Right lobe of liver (tissue), 6 donors: ENCODE measurements around the gene TFF3. TPM values are rescaled to one million over a fixed set of nuclear protein-coding genes. Genes with fewer than 3 reads are reported as not detected.

Source experiments
- ATAC-seq, 4 donors: fragments of 200-7000 bp; cut with Tn5 transposase; one replicate each; pipeline ENCODE4 v1.9.1; 2020; ENCODE audit warnings: mild to moderate bottlenecking in 4 of 4, moderate library complexity in 4 of 4
- DNase-seq, 3 donors: peaks; one replicate each; pipeline ENCODE4 v3.0.0-alpha.2; 2020
- H3K27ac ChIP-seq, 3 donors: fragments of 200-600 bp; one replicate each; pipeline ENCODE4 v1.8.0; 2022
- H3K27me3 ChIP-seq, 2 donors: fragments of 200-600 bp; one replicate each; pipeline ENCODE4 v1.8.0; 2022
- H3K36me3 ChIP-seq, 4 donors: fragments of 200-600 bp; sonication (generic) in 1 of 4; one replicate each; pipeline versions ENCODE4 v1.5.1 to v1.8.0; 2017 to 2022; ENCODE audit warnings: control low read depth in 1 of 4
- H3K4me1 ChIP-seq, 4 donors: fragments of 200-600 bp; sonication (generic) in 1 of 4; one replicate each; pipeline versions ENCODE4 v1.5.1 to v1.8.0; 2017 to 2022; ENCODE audit warnings: control low read depth in 1 of 4
- H3K4me3 ChIP-seq, 3 donors: fragments of 200-600 bp; one replicate each; pipeline ENCODE4 v1.8.0; 2022
- H3K9me3 ChIP-seq, 4 donors: fragments of 200-600 bp; sonication (generic) in 1 of 4; one replicate each; pipeline versions ENCODE4 v1.5.1 to v1.8.0; 2017 to 2022; ENCODE audit warnings: control low read depth in 1 of 4
- CTCF ChIP-seq, 4 donors: fragments of 200-600 bp in 3 of 4; fragments of 450-650 bp in 1 of 4; IDR thresholded peaks; one replicate each; pipeline versions ENCODE4 v1.5.1 to v1.8.0; 2016 to 2022; ENCODE audit warnings: antibody characterized with exemption in 4 of 4, mild to moderate bottlenecking in 2 of 4
- POLR2A ChIP-seq: fragments of 450-650 bp; IDR thresholded peaks from one replicate; pipeline ENCODE4 v1.6.1; 2017; ENCODE audit warnings: antibody characterized with exemption, mild to moderate bottlenecking
- WGBS: methylation state at CpG from one replicate; pipeline ENCODE4 v1.1.6; 2018; ENCODE audit warnings: low coverage, low lambda C conversion rate; ENCODE audit not compliant: insufficient coverage; ENCODE audit errors: missing lambda C conversion rate; 5-methylcytosine and 5-hydroxymethylcytosine counted together
- intact Hi-C, 2 donors: fragments of 100-400 bp; cut with DNase I; formaldehyde crosslinking; loops; one replicate each; pipeline versions ENCODE4 v1.11.2 to v1.14.1; 2022
- total RNA-seq, 6 experiments: library from RNA; depleted of rRNA in 2 of 6; stranded (reverse); fragments of >200 nt in 2 of 6; fragmentation: NEBNext Ultra II Directional in 3 of 6; extraction: Animal tissue kit (Norgen Biotek cat#: 25700) in 3 of 6; gene quantifications; one replicate each; pipeline versions ENCODE4 v1.1.0 to v1.2.4, GENCODE V29; 2016 to 2023
- donor health status: DM: no; HTN: yes; CAD: no.
- donor health status: DM: no; HTN: no; CAD: no.
- donor health status: DM: no; HTN: no; CAD: no.
- donor health status: DM: no; HTN: yes; CAD: no.
- donor health status: DM: no; HTN: yes; CAD: no.

Gene TFF3
- total RNA-seq, 6 experiments from 2014 or later: 0.88 to 6.8 (median 2.5) TPM

DNA sequence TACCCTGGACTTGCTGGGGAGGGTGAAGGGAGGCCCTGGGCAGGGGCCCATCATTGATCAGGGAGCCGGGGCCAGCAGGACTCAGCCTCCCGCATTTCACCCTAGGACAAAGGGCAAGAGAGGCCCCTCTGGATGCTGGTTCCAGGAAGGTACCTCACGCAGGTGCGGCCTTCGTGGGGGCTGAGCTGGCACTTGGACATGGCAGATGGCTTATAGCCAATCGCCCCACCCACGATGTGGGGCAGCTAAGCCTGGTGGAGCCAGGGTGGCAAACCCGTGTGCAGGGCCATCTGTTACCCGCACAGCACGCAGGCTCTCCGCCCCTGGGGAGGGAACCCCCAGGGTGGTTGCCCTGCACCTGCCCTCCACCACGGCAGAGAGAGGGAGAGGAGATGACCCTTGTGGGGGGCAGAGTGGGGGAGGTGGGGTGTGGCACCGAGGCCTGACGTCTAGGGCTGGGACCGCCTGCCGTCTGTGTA lies 2.5 kb downstream of the TFF3 start:
- H3K27me3 ChIP-seq: peaks cover 0 to 9% of the 10 kb centered on the region in 2 donors
- H3K9me3 ChIP-seq: no peaks in the 10 kb centered on the region
- ATAC-seq: no peak
- WGBS: 64% methylated on average over 5 of the region's 16 CpGs
- no peak overlapping the region for H3K27ac ChIP-seq
- no peak overlapping the region for H3K4me3 ChIP-seq
- no peaks in the 10 kb centered on the region for H3K4me1 ChIP-seq
- DNase-seq: no peak
- intact Hi-C loops: no loop called here
- TF ChIP-seq POLR2A: no peak
- no peaks in the 10 kb centered on the region for H3K36me3 ChIP-seq

DNA sequence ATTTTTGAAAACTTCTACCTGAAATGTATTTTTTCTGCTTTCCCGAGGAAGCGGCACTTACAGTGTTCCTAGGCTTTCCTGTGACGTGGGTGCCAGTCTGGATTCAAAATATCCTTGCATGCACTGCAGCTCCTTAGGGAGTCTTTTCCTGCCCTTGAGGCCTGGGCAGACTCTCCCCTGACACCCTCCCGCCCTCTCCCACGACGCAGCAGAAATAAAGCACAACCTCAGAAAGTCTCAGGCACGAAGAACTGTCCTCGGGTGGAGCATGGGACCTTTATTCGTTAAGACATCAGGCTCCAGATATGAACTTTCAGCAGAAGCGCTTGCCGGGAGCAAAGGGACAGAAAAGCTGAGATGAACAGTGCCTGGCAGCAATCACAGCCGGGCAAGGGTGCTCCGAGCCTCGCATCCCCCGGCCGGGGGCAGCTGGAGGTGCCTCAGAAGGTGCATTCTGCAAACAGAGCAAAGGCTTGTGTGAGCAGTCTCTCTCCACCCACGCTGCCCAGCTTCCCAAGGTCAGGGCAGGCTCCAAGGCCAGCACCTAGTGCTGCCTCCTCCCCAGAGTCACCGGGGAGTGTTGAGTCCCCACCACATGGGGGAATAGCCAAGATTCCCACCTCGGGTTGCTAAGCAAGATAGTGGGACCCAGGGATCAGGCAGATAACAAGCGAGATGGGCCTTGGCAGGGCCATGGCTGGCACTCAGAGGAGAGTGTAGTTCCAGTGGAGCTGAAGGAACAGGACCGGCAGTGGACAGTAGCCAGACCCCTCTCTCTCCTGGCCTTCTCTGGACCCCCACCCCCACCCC lies 3.2 kb downstream of the TFF3 start:
- no peak for DNase-seq
- Histone ChIP-seq H3K9me3 (no peaks in the 10 kb centered on the region), H3K4me3 (no peak overlapping the region), H3K36me3 (no peaks in the 10 kb centered on the region), H3K27me3 (peaks cover 0 to 9% of the 10 kb centered on the region in 2 donors), H3K27ac (no peak overlapping the region), H3K4me1 (no peaks in the 10 kb centered on the region)
- no peak for TF ChIP-seq POLR2A
- TF ChIP-seq CTCF (IDR thresholded peaks at IDR 0.05): no peak
- intact Hi-C loops: no loop called here
- WGBS: 45% methylated on average over 8 of the region's 21 CpGs
- ATAC-seq: peak in 1 of 4 donors; percentile 26

GRCh38 chr21:42311160-42311559 lies 4.0 kb downstream of the TFF3 start:
- ATAC-seq: no peak
- Histone ChIP-seq H3K36me3 (no peaks in the 10 kb centered on the region), H3K27me3 (peaks cover 0 to 9% of the 10 kb centered on the region in 2 donors), H3K9me3 (no peaks in the 10 kb centered on the region), H3K27ac (no peak overlapping the region), H3K4me3 (no peak overlapping the region), H3K4me1 (no peaks in the 10 kb centered on the region)
- TF ChIP-seq POLR2A (no peak), CTCF (IDR thresholded peaks at IDR 0.05) (no peak)
- intact Hi-C loops: no loop called here
- DNase-seq: no peak
- 93% methylated on average over 8 of the region's 14 CpGs for WGBS

GRCh38 chr21:42310411-42311001 lies 4.7 kb downstream of the TFF3 start:
- TF ChIP-seq POLR2A (no peak), CTCF (IDR thresholded peaks at IDR 0.05) (no peak)
- intact Hi-C loops: no loop called here
- Histone ChIP-seq H3K27ac (no peak overlapping the region), H3K4me1 (no peaks in the 10 kb centered on the region), H3K9me3 (no peaks in the 10 kb centered on the region), H3K36me3 (no peaks in the 10 kb centered on the region), H3K4me3 (no peak overlapping the region), H3K27me3 (peaks cover 0 to 9% of the 10 kb centered on the region in 2 donors)
- no peak for DNase-seq
- 80% methylated on average over 1 of the region's 12 CpGs for WGBS
- ATAC-seq: no peak

- Histone ChIP-seq H3K36me3 (no peaks in the 10 kb centered on the region), H3K4me3 (no peak overlapping the region), H3K9me3 (no peaks in the 10 kb centered on the region), H3K27me3 (peaks cover 0 to 9% of the 10 kb centered on the region in 2 donors), H3K27ac (no peak overlapping the region), H3K4me1 (no peaks in the 10 kb centered on the region)
- ATAC-seq (peak; percentile 42 to 76 (median 61)), DNase-seq (peak in 1 of 3 donors; percentile 60)
- TF ChIP-seq CTCF (IDR thresholded peaks at IDR 0.05) (peak; percentile 48 to 69 (median 62)), POLR2A (no peak)
- 44% methylated on average over 3 of the region's 22 CpGs for WGBS
- intact Hi-C loops: no loop called here
Observed at GRCh38 chr21:42309753-42310213, 5.4 kb downstream of the TFF3 start.
